Uterus (tissue), 4 donors: Measurements from ENCODE around the gene RAVER2. TPM values are rescaled to one million over a fixed set of nuclear protein-coding genes. Genes with fewer than 3 reads are reported as not detected.

ENCODE experiments used
- DNase-seq, 2 donors: peaks; one replicate each; pipeline ENCODE4 v3.0.0-alpha.2; 2019 to 2020
- H3K27ac ChIP-seq, 2 donors: fragments of 200-600 bp; sonication (generic); 1 replicate in 1 of 2; 2 replicates in 1 of 2; pipeline ENCODE4 v1.5.1; 2016 to 2018
- H3K27me3 ChIP-seq, 2 donors: fragments of 200-600 bp; sonication (generic); one replicate each; pipeline ENCODE4 v1.5.1; 2018 to 2019; ENCODE audit warnings: control low read depth in 1 of 2
- H3K36me3 ChIP-seq, 2 donors: fragments of 200-600 bp; sonication (generic); one replicate each; pipeline ENCODE4 v1.5.1; 2019; ENCODE audit warnings: control low read depth in 1 of 2
- H3K4me1 ChIP-seq, 2 donors: fragments of 200-600 bp; sonication (generic); one replicate each; pipeline ENCODE4 v1.5.1; 2018 to 2019; ENCODE audit warnings: control low read depth in 1 of 2
- H3K4me3 ChIP-seq, 2 donors: fragments of 200-600 bp; sonication (generic); 1 replicate in 1 of 2; 2 replicates in 1 of 2; pipeline ENCODE4 v1.5.1; 2018 to 2019; ENCODE audit warnings: mild to moderate bottlenecking in 1 of 2
- H3K9me3 ChIP-seq, 2 donors: fragments of 200-600 bp; sonication (generic); one replicate each; pipeline ENCODE4 v1.5.1; 2019; ENCODE audit warnings: control low read depth in 1 of 2
- POLR2A ChIP-seq, 2 donors: fragments of 450-650 bp; IDR thresholded peaks; one replicate each; pipeline ENCODE4 v1.6.1; 2016; ENCODE audit warnings: antibody characterized with exemption in 2 of 2, mild to moderate bottlenecking in 1 of 2, moderate library complexity in 1 of 2
- intact Hi-C: fragments of 100-400 bp; cut with DNase I; formaldehyde crosslinking; loops from one replicate; pipeline ENCODE4 v1.15.1; 2023; ENCODE audit warnings: low total_unique reads
- total RNA-seq, 4 donors: library from RNA; depleted of rRNA in 3 of 4; stranded (reverse); fragments of >200 nt in 3 of 4; gene quantifications; one replicate each; pipeline versions ENCODE4 v1.1.0 to v1.2.4, GENCODE V29; 2014 to 2023
- TF ChIP-seq, protein P1 (sequence below), 4 experiments: fragments of 200-600 bp in 2 of 4; fragments of 450-650 bp in 2 of 4; sonication (generic) in 2 of 4; IDR thresholded peaks; one replicate each; pipeline ENCODE4 v1.5.1; 2016 to 2019; ENCODE audit warnings: antibody characterized with exemption in 4 of 4, mild to moderate bottlenecking in 2 of 4, moderate library complexity in 1 of 4
- donor health status: DM: yes; HTN: yes; CAD: no.

RAVER2 gene, protein sequence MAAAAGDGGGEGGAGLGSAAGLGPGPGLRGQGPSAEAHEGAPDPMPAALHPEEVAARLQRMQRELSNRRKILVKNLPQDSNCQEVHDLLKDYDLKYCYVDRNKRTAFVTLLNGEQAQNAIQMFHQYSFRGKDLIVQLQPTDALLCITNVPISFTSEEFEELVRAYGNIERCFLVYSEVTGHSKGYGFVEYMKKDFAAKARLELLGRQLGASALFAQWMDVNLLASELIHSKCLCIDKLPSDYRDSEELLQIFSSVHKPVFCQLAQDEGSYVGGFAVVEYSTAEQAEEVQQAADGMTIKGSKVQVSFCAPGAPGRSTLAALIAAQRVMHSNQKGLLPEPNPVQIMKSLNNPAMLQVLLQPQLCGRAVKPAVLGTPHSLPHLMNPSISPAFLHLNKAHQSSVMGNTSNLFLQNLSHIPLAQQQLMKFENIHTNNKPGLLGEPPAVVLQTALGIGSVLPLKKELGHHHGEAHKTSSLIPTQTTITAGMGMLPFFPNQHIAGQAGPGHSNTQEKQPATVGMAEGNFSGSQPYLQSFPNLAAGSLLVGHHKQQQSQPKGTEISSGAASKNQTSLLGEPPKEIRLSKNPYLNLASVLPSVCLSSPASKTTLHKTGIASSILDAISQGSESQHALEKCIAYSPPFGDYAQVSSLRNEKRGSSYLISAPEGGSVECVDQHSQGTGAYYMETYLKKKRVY
- 10 to 100 TPM; 10.6 to 24.0 (median 18.9) TPM for total RNA-seq

DNA sequence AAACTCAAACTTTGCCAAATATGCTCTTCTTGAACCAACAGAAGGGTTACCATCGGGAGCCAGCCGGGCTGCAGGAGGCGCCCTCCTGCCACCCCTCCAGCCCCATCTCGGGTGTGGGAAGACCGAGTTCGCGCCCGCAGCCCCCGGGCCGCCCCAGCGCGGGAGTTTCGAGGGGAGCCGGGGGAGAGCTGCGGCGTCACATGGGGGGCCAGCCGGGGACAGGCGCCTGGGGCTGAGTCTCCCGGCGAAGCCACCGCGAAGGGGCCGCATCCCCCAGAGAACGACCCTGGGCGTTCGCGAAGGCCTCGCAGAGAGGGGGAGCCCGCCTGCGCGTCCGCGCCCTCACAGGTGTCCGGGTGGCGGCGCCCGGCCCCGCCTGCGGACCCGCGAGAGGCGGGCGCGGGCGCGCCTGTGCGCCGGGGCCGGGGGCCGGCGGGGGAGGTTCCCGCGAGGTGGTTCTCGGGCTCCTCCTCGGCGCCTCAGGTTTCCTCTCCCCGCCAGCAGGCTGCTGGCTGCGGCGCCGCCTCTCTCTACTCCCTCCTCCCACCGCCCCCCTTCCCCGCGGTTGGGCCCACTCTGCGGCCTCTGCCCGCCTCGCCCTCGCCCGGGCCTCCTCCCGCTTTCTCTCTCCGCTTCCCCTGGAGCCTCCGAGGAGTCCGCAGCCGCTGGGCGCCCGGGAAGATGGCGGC lies at the start of gene RAVER2:
Gene RAVER2, plus strand, starts transcription at position 584 of the 689 bp plus-strand sequence. Its CDS starts 98 bp downstream, at position 682.
- Histone ChIP-seq H3K9me3 (no peaks in the 10 kb centered on the region), H3K36me3 (no peaks in the 10 kb centered on the region), H3K27me3 (no peaks in the 10 kb centered on the region), H3K4me3 (peak within 1 kb of the TSS; percentile 84 to 95), H3K4me1 (no peaks in the 10 kb centered on the region), H3K27ac (peak within 1 kb of the TSS; percentile 88 to 90)
- TF ChIP-seq POLR2A (IDR thresholded peaks at IDR 0.05): peak; percentile 13 to 36
- TF ChIP-seq, protein P1, sequence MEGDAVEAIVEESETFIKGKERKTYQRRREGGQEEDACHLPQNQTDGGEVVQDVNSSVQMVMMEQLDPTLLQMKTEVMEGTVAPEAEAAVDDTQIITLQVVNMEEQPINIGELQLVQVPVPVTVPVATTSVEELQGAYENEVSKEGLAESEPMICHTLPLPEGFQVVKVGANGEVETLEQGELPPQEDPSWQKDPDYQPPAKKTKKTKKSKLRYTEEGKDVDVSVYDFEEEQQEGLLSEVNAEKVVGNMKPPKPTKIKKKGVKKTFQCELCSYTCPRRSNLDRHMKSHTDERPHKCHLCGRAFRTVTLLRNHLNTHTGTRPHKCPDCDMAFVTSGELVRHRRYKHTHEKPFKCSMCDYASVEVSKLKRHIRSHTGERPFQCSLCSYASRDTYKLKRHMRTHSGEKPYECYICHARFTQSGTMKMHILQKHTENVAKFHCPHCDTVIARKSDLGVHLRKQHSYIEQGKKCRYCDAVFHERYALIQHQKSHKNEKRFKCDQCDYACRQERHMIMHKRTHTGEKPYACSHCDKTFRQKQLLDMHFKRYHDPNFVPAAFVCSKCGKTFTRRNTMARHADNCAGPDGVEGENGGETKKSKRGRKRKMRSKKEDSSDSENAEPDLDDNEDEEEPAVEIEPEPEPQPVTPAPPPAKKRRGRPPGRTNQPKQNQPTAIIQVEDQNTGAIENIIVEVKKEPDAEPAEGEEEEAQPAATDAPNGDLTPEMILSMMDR (IDR thresholded peaks at IDR 0.05): peak; percentile 24 to 52 (median 39)
- intact Hi-C loops: no loop called here
- DNase-seq: peak; percentile 74

DNA sequence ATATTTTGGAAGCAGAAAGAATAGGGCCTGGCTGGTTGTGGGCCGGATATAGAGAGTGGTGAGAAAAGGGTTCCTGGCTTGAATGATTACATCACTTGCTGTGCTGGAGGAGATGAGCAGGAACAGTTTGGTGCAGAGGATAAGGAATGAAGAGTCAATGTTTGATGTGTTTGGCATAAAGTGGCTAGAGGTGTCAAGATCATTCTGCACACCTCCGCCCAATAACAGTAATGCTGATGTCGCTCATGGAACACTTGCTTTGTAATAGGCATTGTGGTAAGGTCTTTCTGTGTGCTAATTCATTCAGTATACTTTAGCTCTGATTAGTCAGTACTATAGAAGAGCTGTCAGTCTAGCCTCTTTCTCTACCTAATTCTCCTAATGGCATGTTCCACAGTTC lies 48.0 kb upstream of the RAVER2 start:
- H3K27ac ChIP-seq: no peak overlapping the region
- no peak for DNase-seq
- H3K36me3 ChIP-seq: no peaks in the 10 kb centered on the region
- H3K9me3 ChIP-seq: no peaks in the 10 kb centered on the region
- no peak overlapping the region for H3K4me3 ChIP-seq
- intact Hi-C loops: no loop called here
- no peaks in the 10 kb centered on the region for H3K27me3 ChIP-seq
- H3K4me1 ChIP-seq: no peaks in the 10 kb centered on the region
- TF ChIP-seq, protein P1 (IDR thresholded peaks at IDR 0.05): no peak
- no peak for TF ChIP-seq POLR2A (IDR thresholded peaks at IDR 0.05)

DNA sequence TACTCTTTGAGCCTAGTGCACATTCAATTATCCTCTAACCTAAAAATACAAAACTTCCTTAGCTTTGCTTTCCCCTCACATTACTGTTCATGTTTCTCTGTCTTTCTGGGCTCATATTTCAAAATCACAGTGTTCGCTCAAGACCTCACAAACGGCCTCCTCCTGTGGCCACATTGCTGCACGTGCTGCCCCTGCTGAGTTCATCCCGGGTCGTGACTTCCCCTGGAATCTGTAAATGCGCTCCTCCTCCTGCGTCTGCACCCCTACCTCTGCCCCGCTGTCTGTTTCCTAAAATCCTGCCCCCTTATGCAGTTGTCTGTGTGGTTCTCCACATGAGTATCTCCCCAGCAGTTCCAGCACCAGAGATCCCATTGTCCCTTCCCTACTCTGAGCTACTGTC lies 45.5 kb upstream of the RAVER2 start:
- H3K4me3 ChIP-seq: no peak overlapping the region
- no peaks in the 10 kb centered on the region for H3K4me1 ChIP-seq
- H3K9me3 ChIP-seq: no peaks in the 10 kb centered on the region
- no peak for DNase-seq
- no peak for TF ChIP-seq POLR2A (IDR thresholded peaks at IDR 0.05)
- TF ChIP-seq, protein P1 (IDR thresholded peaks at IDR 0.05): no peak
- no peaks in the 10 kb centered on the region for H3K27me3 ChIP-seq
- intact Hi-C loops: no loop called here
- H3K36me3 ChIP-seq: no peaks in the 10 kb centered on the region
- no peak overlapping the region for H3K27ac ChIP-seq

DNA sequence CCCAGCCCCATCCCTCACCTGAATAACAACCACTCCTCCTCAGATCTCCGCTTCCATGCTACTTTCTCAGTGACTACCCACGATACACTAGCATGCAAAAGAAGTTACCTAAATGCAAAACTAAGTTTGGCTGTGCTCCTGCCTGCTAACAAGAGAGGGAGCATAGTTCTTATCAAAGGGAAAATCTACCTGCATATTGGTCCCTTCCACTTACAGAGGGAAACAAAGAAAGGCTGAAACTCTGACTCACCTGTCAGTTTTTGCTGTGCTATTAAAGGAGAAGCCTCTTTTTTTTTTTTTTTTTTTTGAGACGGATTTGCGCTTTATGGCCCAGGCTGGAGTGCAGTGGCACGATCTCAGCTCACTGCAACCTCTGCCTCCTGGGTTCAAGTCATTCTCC lies 43.8 kb upstream of the RAVER2 start:
- Histone ChIP-seq H3K4me3 (no peak overlapping the region), H3K36me3 (no peaks in the 10 kb centered on the region), H3K27ac (no peak overlapping the region), H3K9me3 (no peaks in the 10 kb centered on the region), H3K27me3 (no peaks in the 10 kb centered on the region), H3K4me1 (no peaks in the 10 kb centered on the region)
- no peak for TF ChIP-seq POLR2A (IDR thresholded peaks at IDR 0.05)
- TF ChIP-seq, protein P1 (IDR thresholded peaks at IDR 0.05): no peak
- intact Hi-C loops: no loop called here
- no peak for DNase-seq
